Measurements from ENCODE around the gene PTPRQ.

PTPRQ gene

DNA sequence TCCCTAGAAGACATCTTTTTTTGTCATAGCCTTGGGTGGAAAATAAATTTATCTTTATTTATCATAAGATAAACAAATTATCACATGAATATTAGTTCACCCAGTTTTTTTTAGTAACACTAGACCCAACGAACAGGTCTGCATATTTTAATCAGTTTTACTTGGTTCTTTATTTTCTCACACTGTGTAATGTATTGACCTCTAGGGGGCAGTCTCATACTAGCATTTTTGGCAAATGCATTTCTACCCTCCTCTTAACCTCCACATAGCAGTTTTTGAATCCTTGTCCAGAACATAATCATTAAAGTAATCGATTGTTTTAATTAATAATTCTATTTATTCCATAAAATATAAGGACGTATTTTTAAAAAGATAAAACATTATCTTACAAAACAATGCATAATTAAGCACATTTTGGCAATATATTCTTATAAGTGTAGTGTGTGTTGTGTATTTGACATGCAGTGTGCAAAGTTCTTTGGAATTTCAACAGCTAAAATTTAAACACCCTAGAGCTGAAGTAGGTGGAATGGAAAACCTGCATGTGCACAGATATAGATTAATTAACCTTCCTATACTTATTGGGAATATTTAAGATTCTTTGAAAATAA lies 31.6 kb upstream of the PTPRQ start:
- no peak overlapping the region for H3K4me3 ChIP-seq (replicated peaks; ENCODE audit: low read depth, low read length)
- DNase-seq (ENCODE audit: extremely low read depth, low read depth): peak; percentile 33
- TF ChIP-seq, protein P1, sequence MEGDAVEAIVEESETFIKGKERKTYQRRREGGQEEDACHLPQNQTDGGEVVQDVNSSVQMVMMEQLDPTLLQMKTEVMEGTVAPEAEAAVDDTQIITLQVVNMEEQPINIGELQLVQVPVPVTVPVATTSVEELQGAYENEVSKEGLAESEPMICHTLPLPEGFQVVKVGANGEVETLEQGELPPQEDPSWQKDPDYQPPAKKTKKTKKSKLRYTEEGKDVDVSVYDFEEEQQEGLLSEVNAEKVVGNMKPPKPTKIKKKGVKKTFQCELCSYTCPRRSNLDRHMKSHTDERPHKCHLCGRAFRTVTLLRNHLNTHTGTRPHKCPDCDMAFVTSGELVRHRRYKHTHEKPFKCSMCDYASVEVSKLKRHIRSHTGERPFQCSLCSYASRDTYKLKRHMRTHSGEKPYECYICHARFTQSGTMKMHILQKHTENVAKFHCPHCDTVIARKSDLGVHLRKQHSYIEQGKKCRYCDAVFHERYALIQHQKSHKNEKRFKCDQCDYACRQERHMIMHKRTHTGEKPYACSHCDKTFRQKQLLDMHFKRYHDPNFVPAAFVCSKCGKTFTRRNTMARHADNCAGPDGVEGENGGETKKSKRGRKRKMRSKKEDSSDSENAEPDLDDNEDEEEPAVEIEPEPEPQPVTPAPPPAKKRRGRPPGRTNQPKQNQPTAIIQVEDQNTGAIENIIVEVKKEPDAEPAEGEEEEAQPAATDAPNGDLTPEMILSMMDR (IDR thresholded peaks at IDR 0.05; ENCODE audit: low read depth, low read length, missing control alignments): peak; percentile 56

DNA sequence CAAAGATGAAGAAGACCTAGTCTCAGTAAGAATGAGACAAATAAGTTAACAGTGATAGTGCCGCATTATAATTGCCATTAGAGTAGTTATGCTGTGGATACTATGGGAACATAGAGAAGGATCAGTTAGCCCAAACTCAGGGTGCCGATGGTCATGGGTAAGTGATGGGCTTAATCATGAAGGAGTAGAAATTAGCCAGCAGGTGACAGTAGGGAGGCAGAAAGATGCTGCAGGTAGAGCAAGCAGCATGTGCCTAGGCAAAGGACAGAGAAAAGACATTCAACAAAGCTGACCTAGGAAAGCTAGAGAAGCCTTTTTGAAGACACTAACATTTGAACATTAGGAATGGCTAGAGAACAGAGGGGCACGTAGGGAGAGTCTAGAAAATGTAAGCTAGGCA lies 30.6 kb upstream of the PTPRQ start:
- TF ChIP-seq, protein P1 (IDR thresholded peaks at IDR 0.05; ENCODE audit: low read depth, low read length, missing control alignments): peak; percentile 30
- DNase-seq (ENCODE audit: extremely low read depth, low read depth): no peak
- no peak overlapping the region for H3K4me3 ChIP-seq (replicated peaks; ENCODE audit: low read depth, low read length)

DNA sequence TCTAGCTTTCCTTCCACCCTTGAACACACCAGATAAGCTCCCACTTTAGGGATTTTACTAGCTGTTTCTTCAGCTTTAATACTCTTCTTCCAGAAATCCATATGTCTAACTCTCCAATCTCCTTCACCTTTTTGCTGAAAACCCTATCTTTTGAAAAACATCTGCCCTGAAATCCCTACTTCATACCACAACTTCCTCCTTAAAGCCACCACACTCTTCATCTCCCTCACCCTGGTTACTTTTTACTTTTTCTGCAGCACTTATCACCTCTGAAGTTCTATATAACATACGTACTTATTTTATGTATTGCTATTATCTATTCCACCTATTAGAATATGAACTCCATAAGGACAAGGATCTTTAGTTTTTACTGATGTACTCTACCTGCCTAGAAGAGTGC lies 28.6 kb upstream of the PTPRQ start:
- DNase-seq (ENCODE audit: extremely low read depth, low read depth): no peak
- TF ChIP-seq, protein P1 (IDR thresholded peaks at IDR 0.05; ENCODE audit: low read depth, low read length, missing control alignments): no peak
- no peak overlapping the region for H3K4me3 ChIP-seq (replicated peaks; ENCODE audit: low read depth, low read length)

DNA sequence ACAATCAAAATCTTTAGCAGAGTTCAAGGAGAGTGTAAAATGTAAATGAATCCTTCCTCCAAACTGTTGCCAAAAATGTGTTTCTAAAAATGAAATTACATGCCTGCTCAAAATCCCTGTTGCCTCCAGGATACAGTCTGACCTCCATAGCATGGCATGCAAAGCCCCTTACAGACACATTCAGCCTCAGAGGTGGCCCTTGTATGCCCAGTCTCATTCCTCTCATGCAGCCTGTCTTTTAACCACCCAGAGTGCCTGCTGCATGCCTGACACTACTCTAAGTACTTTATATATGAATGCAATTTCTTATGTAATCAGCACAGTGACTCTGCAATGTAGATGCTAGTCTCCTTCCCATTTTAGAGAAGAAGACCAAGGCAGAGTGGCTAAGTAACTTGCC lies 24.4 kb upstream of the PTPRQ start:
- no peak for DNase-seq (ENCODE audit: extremely low read depth, low read depth)
- no peak overlapping the region for H3K4me3 ChIP-seq (replicated peaks; ENCODE audit: low read depth, low read length)

DNA sequence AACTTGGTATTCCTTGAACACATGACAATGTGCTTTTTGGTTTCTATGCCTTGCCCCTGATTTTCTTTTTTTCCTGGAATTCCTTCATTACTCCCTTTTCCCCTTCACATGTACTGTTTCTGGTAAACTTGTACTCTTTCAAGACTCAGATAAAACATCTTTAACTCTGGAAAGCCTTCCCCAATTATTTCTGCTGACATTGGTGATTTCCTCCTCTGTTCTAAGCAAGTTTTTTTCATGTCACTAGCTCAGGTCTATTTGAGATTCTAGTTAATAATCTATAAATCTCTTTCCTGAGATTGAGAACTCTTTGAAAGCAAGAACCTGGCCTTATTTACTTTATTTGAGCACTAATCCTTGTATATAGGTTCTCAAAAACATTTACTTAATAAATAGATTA lies 24.0 kb upstream of the PTPRQ start:
- TF ChIP-seq, protein P1 (IDR thresholded peaks at IDR 0.05; ENCODE audit: low read depth, low read length, missing control alignments): no peak
- no peak for DNase-seq (ENCODE audit: extremely low read depth, low read depth)
- no peak overlapping the region for H3K4me3 ChIP-seq (replicated peaks; ENCODE audit: low read depth, low read length)

More for the DNA sequence above, 24.4 kb upstream of the PTPRQ start:
- TF ChIP-seq, protein P1 (IDR thresholded peaks at IDR 0.05; ENCODE audit: low read depth, low read length, missing control alignments): no peak

DNA sequence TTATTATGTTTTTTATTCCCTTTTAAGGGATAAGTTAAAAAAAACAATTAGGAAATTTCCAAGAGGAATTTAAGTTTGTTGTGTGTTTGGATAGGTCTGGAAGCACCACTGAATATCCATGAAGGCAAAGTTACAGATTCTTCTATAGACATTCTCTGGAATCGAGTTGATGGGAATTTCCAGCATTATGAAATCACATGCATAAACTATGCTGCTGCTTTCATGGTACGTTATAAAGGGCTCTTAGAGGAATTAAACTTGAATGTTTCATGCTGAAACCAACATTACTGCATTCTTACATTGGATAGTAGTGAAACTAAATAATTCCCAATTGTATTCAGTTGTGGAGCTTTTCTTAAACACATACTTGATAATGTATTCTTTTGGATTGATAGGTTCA lies 21.5 kb upstream of the PTPRQ start:
- DNase-seq (ENCODE audit: extremely low read depth, low read depth): no peak
- TF ChIP-seq, protein P1 (IDR thresholded peaks at IDR 0.05; ENCODE audit: low read depth, low read length, missing control alignments): no peak
- H3K4me3 ChIP-seq (replicated peaks; ENCODE audit: low read depth, low read length): no peak overlapping the region

DNA sequence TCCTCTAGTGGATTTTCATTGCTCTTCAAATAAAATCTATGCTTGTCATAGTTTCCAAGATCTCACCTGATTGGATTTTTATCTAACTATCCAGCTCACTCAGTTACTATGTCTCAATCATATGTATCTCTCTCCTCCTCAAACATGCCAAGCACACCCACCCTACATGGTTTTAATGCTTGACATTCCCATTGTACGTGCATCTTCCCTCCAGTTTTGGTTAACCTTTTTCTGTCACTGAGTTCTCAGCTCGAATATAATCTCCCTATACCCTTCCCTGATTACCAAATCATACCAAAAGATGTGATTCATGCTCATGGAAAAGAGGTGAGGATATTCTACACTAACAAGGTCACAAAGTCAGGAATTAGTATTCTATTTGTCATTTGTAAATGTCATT lies 12.0 kb upstream of the PTPRQ start:
- TF ChIP-seq, protein P1 (IDR thresholded peaks at IDR 0.05; ENCODE audit: low read depth, low read length, missing control alignments): no peak
- H3K4me3 ChIP-seq (replicated peaks; ENCODE audit: low read depth, low read length): no peak overlapping the region
- DNase-seq (ENCODE audit: extremely low read depth, low read depth): no peak
